ENCODE results near the gene USF2.

Gene USF2

DNA sequence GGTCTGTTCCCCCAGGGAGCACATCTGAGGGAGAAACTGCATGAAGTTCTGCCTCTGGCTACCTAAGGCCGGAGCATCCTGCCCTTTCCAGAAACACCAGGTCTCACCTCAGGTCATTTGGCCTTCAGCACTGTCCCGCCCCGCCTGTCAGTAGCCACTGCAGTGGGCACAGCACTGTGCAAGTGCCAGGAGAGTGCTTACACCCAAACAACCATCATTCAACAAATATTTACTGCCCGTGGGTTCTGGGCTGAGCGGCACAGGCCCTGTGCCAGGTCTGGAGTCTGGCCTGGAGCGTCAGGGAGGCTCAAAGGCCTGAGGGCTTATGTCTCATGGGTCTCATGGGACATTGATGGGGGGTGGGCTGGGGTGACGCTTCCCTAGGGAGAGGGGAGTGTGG lies 2.8 kb downstream of the USF2 start:
- Histone ChIP-seq H3K9me3 (ENCODE audit: control insufficient read depth, low read length) (no peaks in the 10 kb centered on the region), H4K8ac (ENCODE audit: low read length) (no peak overlapping the region), H2BK15ac (ENCODE audit: low read depth, poor library complexity, severe bottlenecking) (no peak overlapping the region), H2BK5ac (ENCODE audit: low read depth, low read length, poor library complexity, severe bottlenecking) (no peak overlapping the region), H3K18ac (ENCODE audit: low read depth in 1 of 2, low read length in 2 of 2) (no peak overlapping the region), H2AFZ (ENCODE audit: low read depth, low read length) (no peak overlapping the region), H3K14ac (ENCODE audit: low read length in 2 of 2) (no peak overlapping the region), H2AK5ac (ENCODE audit: low read length, severe bottlenecking) (no peak overlapping the region), H3K4ac (ENCODE audit: low read depth in 1 of 2, low read length in 2 of 2) (no peak overlapping the region), H3K23ac (ENCODE audit: low read length in 2 of 2) (no peak overlapping the region), H2BK12ac (ENCODE audit: low read length in 2 of 2) (no peak overlapping the region), H3K9ac (ENCODE audit: low read length) (no peak overlapping the region), H3K36me3 (ENCODE audit: control insufficient read depth in 1 of 2, insufficient read depth in 2 of 2, low read depth in 1 of 2, low read length in 2 of 2) (peaks cover 56 to 60% of the 10 kb centered on the region in 2 experiments), H3K79me1 (replicated peaks; ENCODE audit: low read length, poor library complexity, severe bottlenecking) (peaks cover 48% of the 10 kb centered on the region), H3K4me3 (ENCODE audit: insufficient read depth in 1 of 2, low read depth in 1 of 2, low read length in 2 of 2) (no peak overlapping the region), H3K27me3 (ENCODE audit: control insufficient read depth in 1 of 2, insufficient read depth in 1 of 2, low read length in 2 of 2) (no peaks in the 10 kb centered on the region), H2BK120ac (ENCODE audit: low read depth, low read length) (no peak overlapping the region), H3K4me2 (ENCODE audit: low read length, poor library complexity, severe bottlenecking) (no peak overlapping the region), H3K27ac (ENCODE audit: low read length, poor library complexity, severe bottlenecking) (no peak overlapping the region), H3K4me1 (ENCODE audit: control insufficient read depth, insufficient read depth, low read depth, low read length) (peaks cover 22% of the 10 kb centered on the region), H4K91ac (ENCODE audit: low read length) (no peak overlapping the region)
- 98% methylated on average over 7 of the region's 7 CpGs for WGBS
- DNase-seq: no peak

GRCh38 chr19:35272122-35272719 lies 3.5 kb downstream of the USF2 start:
- H2BK15ac ChIP-seq (ENCODE audit: low read depth, poor library complexity, severe bottlenecking): no peak overlapping the region
- H3K18ac ChIP-seq (ENCODE audit: low read depth in 1 of 2, low read length in 2 of 2): no peak overlapping the region
- no peak overlapping the region for H2AFZ ChIP-seq (ENCODE audit: low read depth, low read length)
- no peak for DNase-seq
- no peak overlapping the region for H3K23ac ChIP-seq (ENCODE audit: low read length in 2 of 2)
- no peak overlapping the region for H2BK12ac ChIP-seq (ENCODE audit: low read length in 2 of 2)
- peaks cover 47% of the 10 kb centered on the region for H3K79me1 ChIP-seq (replicated peaks; ENCODE audit: low read length, poor library complexity, severe bottlenecking)
- WGBS: 97% methylated on average over 16 of the region's 16 CpGs
- H3K9ac ChIP-seq (ENCODE audit: low read length): no peak overlapping the region
- no peak overlapping the region for H4K8ac ChIP-seq (ENCODE audit: low read length)
- no peak overlapping the region for H4K91ac ChIP-seq (ENCODE audit: low read length)
- H3K14ac ChIP-seq (ENCODE audit: low read length in 2 of 2): no peak overlapping the region
- no peaks in the 10 kb centered on the region for H3K9me3 ChIP-seq (ENCODE audit: control insufficient read depth, low read length)
- H2BK5ac ChIP-seq (ENCODE audit: low read depth, low read length, poor library complexity, severe bottlenecking): no peak overlapping the region
- no peak overlapping the region for H3K4me3 ChIP-seq (ENCODE audit: insufficient read depth in 1 of 2, low read depth in 1 of 2, low read length in 2 of 2)
- no peak overlapping the region for H3K4ac ChIP-seq (ENCODE audit: low read depth in 1 of 2, low read length in 2 of 2)
- peaks cover 15% of the 10 kb centered on the region for H3K4me1 ChIP-seq (ENCODE audit: control insufficient read depth, insufficient read depth, low read depth, low read length)
- H3K27me3 ChIP-seq (ENCODE audit: control insufficient read depth in 1 of 2, insufficient read depth in 1 of 2, low read length in 2 of 2): no peaks in the 10 kb centered on the region
- H3K36me3 ChIP-seq (ENCODE audit: control insufficient read depth in 1 of 2, insufficient read depth in 2 of 2, low read depth in 1 of 2, low read length in 2 of 2): peaks cover 61 to 66% of the 10 kb centered on the region in 2 experiments
- H2AK5ac ChIP-seq (ENCODE audit: low read length, severe bottlenecking): no peak overlapping the region
- H2BK120ac ChIP-seq (ENCODE audit: low read depth, low read length): no peak overlapping the region
- no peak overlapping the region for H3K4me2 ChIP-seq (ENCODE audit: low read length, poor library complexity, severe bottlenecking)
- H3K27ac ChIP-seq (ENCODE audit: low read length, poor library complexity, severe bottlenecking): no peak overlapping the region

DNA sequence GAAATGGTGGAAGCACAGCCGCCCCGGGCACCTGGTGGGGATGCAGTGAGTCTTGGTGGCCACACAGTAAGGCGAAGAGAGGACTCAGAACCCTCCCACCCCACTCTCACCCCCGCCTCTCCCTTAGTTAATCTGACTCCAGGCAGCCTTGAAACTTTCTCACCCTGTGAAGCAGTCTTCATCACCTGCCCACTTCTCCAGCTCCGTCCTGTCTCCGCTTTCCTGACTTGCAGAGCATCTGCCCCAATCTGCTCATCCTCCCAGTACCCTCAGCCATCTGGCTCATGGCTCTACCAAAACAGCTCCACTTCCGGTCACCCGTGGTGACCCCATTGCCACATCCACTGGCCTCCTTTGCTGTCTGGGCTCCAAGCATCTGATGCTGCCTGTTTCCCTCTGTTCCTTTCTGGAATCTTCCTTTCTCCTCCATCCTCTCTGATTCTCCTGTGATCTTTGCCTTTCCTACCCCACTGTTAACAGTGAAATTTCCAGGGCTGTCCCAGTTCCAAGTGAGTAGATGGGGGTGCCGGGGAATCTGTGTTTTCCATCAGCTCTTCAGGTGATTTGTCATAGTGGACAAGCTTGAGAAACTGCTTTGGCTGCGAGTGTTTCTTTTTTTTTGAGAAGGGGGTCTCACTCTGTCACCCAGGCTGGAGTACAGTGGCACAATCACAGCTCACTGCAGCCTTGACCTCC lies 4.3 kb downstream of the USF2 start:
- H3K9ac ChIP-seq (ENCODE audit: low read length): no peak overlapping the region
- no peak overlapping the region for H2BK120ac ChIP-seq (ENCODE audit: low read depth, low read length)
- H2AFZ ChIP-seq (ENCODE audit: low read depth, low read length): no peak overlapping the region
- no peak overlapping the region for H2BK12ac ChIP-seq (ENCODE audit: low read length in 2 of 2)
- no peak overlapping the region for H4K8ac ChIP-seq (ENCODE audit: low read length)
- H2AK5ac ChIP-seq (ENCODE audit: low read length, severe bottlenecking): no peak overlapping the region
- H3K18ac ChIP-seq (ENCODE audit: low read depth in 1 of 2, low read length in 2 of 2): no peak overlapping the region
- H3K27me3 ChIP-seq (ENCODE audit: control insufficient read depth in 1 of 2, insufficient read depth in 1 of 2, low read length in 2 of 2): no peaks in the 10 kb centered on the region
- no peak overlapping the region for H3K14ac ChIP-seq (ENCODE audit: low read length in 2 of 2)
- WGBS: 93% methylated on average over 10 of the region's 10 CpGs
- peaks cover 69 to 72% of the 10 kb centered on the region in 2 experiments for H3K36me3 ChIP-seq (ENCODE audit: control insufficient read depth in 1 of 2, insufficient read depth in 2 of 2, low read depth in 1 of 2, low read length in 2 of 2)
- no peak overlapping the region for H3K27ac ChIP-seq (ENCODE audit: low read length, poor library complexity, severe bottlenecking)
- no peak overlapping the region for H3K4ac ChIP-seq (ENCODE audit: low read depth in 1 of 2, low read length in 2 of 2)
- peaks cover 53% of the 10 kb centered on the region for H3K79me1 ChIP-seq (replicated peaks; ENCODE audit: low read length, poor library complexity, severe bottlenecking)
- no peak overlapping the region for H2BK5ac ChIP-seq (ENCODE audit: low read depth, low read length, poor library complexity, severe bottlenecking)
- no peak overlapping the region for H3K4me3 ChIP-seq (ENCODE audit: insufficient read depth in 1 of 2, low read depth in 1 of 2, low read length in 2 of 2)
- H3K4me2 ChIP-seq (ENCODE audit: low read length, poor library complexity, severe bottlenecking): no peak overlapping the region
- peaks cover 14% of the 10 kb centered on the region for H3K4me1 ChIP-seq (ENCODE audit: control insufficient read depth, insufficient read depth, low read depth, low read length)
- no peaks in the 10 kb centered on the region for H3K9me3 ChIP-seq (ENCODE audit: control insufficient read depth, low read length)
- H3K23ac ChIP-seq (ENCODE audit: low read length in 2 of 2): no peak overlapping the region
- no peak for DNase-seq
- H4K91ac ChIP-seq (ENCODE audit: low read length): no peak overlapping the region
- no peak overlapping the region for H2BK15ac ChIP-seq (ENCODE audit: low read depth, poor library complexity, severe bottlenecking)

- H3K27ac ChIP-seq (ENCODE audit: low read length, poor library complexity, severe bottlenecking): no peak overlapping the region
- H3K4me3 ChIP-seq (ENCODE audit: insufficient read depth in 1 of 2, low read depth in 1 of 2, low read length in 2 of 2): no peak overlapping the region
- no peak overlapping the region for H3K23ac ChIP-seq (ENCODE audit: low read length in 2 of 2)
- no peak overlapping the region for H4K8ac ChIP-seq (ENCODE audit: low read length)
- H2BK5ac ChIP-seq (ENCODE audit: low read depth, low read length, poor library complexity, severe bottlenecking): no peak overlapping the region
- no peak overlapping the region for H2AK5ac ChIP-seq (ENCODE audit: low read length, severe bottlenecking)
- H2AFZ ChIP-seq (ENCODE audit: low read depth, low read length): no peak overlapping the region
- no peak overlapping the region for H2BK12ac ChIP-seq (ENCODE audit: low read length in 2 of 2)
- no peaks in the 10 kb centered on the region for H3K27me3 ChIP-seq (ENCODE audit: control insufficient read depth in 1 of 2, insufficient read depth in 1 of 2, low read length in 2 of 2)
- no peak overlapping the region for H3K4ac ChIP-seq (ENCODE audit: low read depth in 1 of 2, low read length in 2 of 2)
- no peaks in the 10 kb centered on the region for H3K9me3 ChIP-seq (ENCODE audit: control insufficient read depth, low read length)
- H3K4me2 ChIP-seq (ENCODE audit: low read length, poor library complexity, severe bottlenecking): no peak overlapping the region
- no peak overlapping the region for H2BK120ac ChIP-seq (ENCODE audit: low read depth, low read length)
- no peak overlapping the region for H3K9ac ChIP-seq (ENCODE audit: low read length)
- no peak for DNase-seq
- peaks cover 14% of the 10 kb centered on the region for H3K4me1 ChIP-seq (ENCODE audit: control insufficient read depth, insufficient read depth, low read depth, low read length)
- no peak overlapping the region for H3K18ac ChIP-seq (ENCODE audit: low read depth in 1 of 2, low read length in 2 of 2)
- H3K36me3 ChIP-seq (ENCODE audit: control insufficient read depth in 1 of 2, insufficient read depth in 2 of 2, low read depth in 1 of 2, low read length in 2 of 2): peaks cover 73 to 75% of the 10 kb centered on the region in 2 experiments
- no peak overlapping the region for H3K14ac ChIP-seq (ENCODE audit: low read length in 2 of 2)
- H2BK15ac ChIP-seq (ENCODE audit: low read depth, poor library complexity, severe bottlenecking): no peak overlapping the region
- 89% methylated on average over 14 of the region's 14 CpGs for WGBS
- peaks cover 54% of the 10 kb centered on the region for H3K79me1 ChIP-seq (replicated peaks; ENCODE audit: low read length, poor library complexity, severe bottlenecking)
- no peak overlapping the region for H4K91ac ChIP-seq (ENCODE audit: low read length)
Observed at GRCh38 chr19:35273686-35274259, 5.0 kb downstream of the USF2 start.
